ENCODE results near the gene HK1. TPM values are rescaled to one million over a fixed set of nuclear protein-coding genes. Genes with fewer than 3 reads are reported as not detected.

Gene HK1
- total RNA-seq, 1 experiment from 2014 or later: 28.9 TPM

GRCh38 chr10:69374931-69375306 lies 96.6 kb downstream of the HK1 start:
- DNase-seq (ENCODE audit: low read depth): no peak

- no peak for DNase-seq (ENCODE audit: low read depth)
Measured at GRCh38 chr10:69375307-69376151, 97.2 kb downstream of the HK1 start.

GRCh38 chr10:69376662-69377061 lies 98.4 kb downstream of the HK1 start:
- DNase-seq (ENCODE audit: low read depth): no peak

- no peak for DNase-seq (ENCODE audit: low read depth)
Measured at GRCh38 chr10:69377191-69377590, 98.9 kb downstream of the HK1 start.

GRCh38 chr10:69377933-69378332 lies 99.6 kb downstream of the HK1 start:
- no peak for DNase-seq (ENCODE audit: low read depth)

- DNase-seq (ENCODE audit: low read depth): no peak
Measured at GRCh38 chr10:69379800-69380199, 101.5 kb downstream of the HK1 start.

GRCh38 chr10:69382382-69383117 lies 104.3 kb downstream of the HK1 start:
- DNase-seq (ENCODE audit: low read depth): peak; percentile 87

GRCh38 chr10:69383558-69383957 lies 105.3 kb downstream of the HK1 start:
- DNase-seq (ENCODE audit: low read depth): no peak

- no peak for DNase-seq (ENCODE audit: low read depth)
Measured at GRCh38 chr10:69384320-69384719, 106.0 kb downstream of the HK1 start.

GRCh38 chr10:69385454-69386350 lies 107.4 kb downstream of the HK1 start:
- no peak for DNase-seq (ENCODE audit: low read depth)

GRCh38 chr10:69387500-69387899 lies 109.2 kb downstream of the HK1 start:
- no peak for DNase-seq (ENCODE audit: low read depth)

GRCh38 chr10:69388488-69388887 lies 110.2 kb downstream of the HK1 start:
- DNase-seq (ENCODE audit: low read depth): no peak

GRCh38 chr10:69389827-69390490 lies 111.7 kb downstream of the HK1 start:
- peak; percentile 65 for DNase-seq (ENCODE audit: low read depth)

- DNase-seq (ENCODE audit: low read depth): no peak
Measured at GRCh38 chr10:69391158-69391557, 112.9 kb downstream of the HK1 start.

GRCh38 chr10:69392481-69393000 lies 114.2 kb downstream of the HK1 start:
- peak; percentile 82 for DNase-seq (ENCODE audit: low read depth)

GRCh38 chr10:69394020-69394419 lies 115.7 kb downstream of the HK1 start:
- no peak for DNase-seq (ENCODE audit: low read depth)

GRCh38 chr10:69397972-69398371 lies 119.7 kb downstream of the HK1 start:
- no peak for DNase-seq (ENCODE audit: low read depth)

- DNase-seq (ENCODE audit: low read depth): no peak
Measured at GRCh38 chr10:69398466-69398865, 120.2 kb downstream of the HK1 start.

GRCh38 chr10:69400936-69401335 lies 122.6 kb downstream of the HK1 start:
- DNase-seq (ENCODE audit: low read depth): no peak

- DNase-seq (ENCODE audit: low read depth): no peak
Measured at GRCh38 chr10:69401416-69401815, 123.1 kb downstream of the HK1 start.

GRCh38 chr10:69402386-69402785 lies 124.1 kb downstream of the HK1 start:
- DNase-seq (ENCODE audit: low read depth): no peak
